Measurements from ENCODE around the gene SEMA4D. TPM values are rescaled to one million over a fixed set of nuclear protein-coding genes. Genes with fewer than 3 reads are reported as not detected.

Gene SEMA4D
- total RNA-seq, 4 donors from 2014 or later, result 1.5 to 27.8 (median 11.6) TPM

- H3K9me3 ChIP-seq, result no peaks in the 10 kb centered on the region
- no peaks in the 10 kb centered on the region for H3K36me3 ChIP-seq
- no peak overlapping the region for H3K27ac ChIP-seq
- TF ChIP-seq POLR2A (IDR thresholded peaks at IDR 0.05), result no peak
- TF ChIP-seq CTCF (IDR thresholded peaks at IDR 0.05), result no peak
- no peaks in the 10 kb centered on the region for H3K4me1 ChIP-seq
- H3K27me3 ChIP-seq, result no peaks in the 10 kb centered on the region
- H3K4me3 ChIP-seq, result no peak overlapping the region
- DNase-seq, result no peak
- intact Hi-C loops (cut with DNase I; ENCODE audit: low total_unique reads), result no loop called here
These were observed 36.6 kb downstream of the SEMA4D start for GRCh38 chr9:89461265-89461664.

GRCh38 chr9:89460551-89460950 lies 37.4 kb downstream of the SEMA4D start:
- Histone ChIP-seq H3K36me3 (no peaks in the 10 kb centered on the region), H3K27me3 (no peaks in the 10 kb centered on the region), H3K27ac (no peak overlapping the region), H3K4me3 (no peak overlapping the region), H3K9me3 (no peaks in the 10 kb centered on the region), H3K4me1 (no peaks in the 10 kb centered on the region)
- TF ChIP-seq CTCF (IDR thresholded peaks at IDR 0.05), result no peak
- DNase-seq, result no peak
- intact Hi-C loops (cut with DNase I; ENCODE audit: low total_unique reads), result no loop called here

GRCh38 chr9:89458768-89459496 lies 39.0 kb downstream of the SEMA4D start:
- intact Hi-C loops (cut with DNase I; ENCODE audit: low total_unique reads), result no loop called here
- no peaks in the 10 kb centered on the region for H3K36me3 ChIP-seq
- H3K27me3 ChIP-seq, result no peaks in the 10 kb centered on the region
- TF ChIP-seq POLR2A (IDR thresholded peaks at IDR 0.05) (no peak), CTCF (IDR thresholded peaks at IDR 0.05) (no peak)
- no peak for DNase-seq
- H3K4me1 ChIP-seq, result no peaks in the 10 kb centered on the region
- no peak overlapping the region for H3K27ac ChIP-seq
- H3K4me3 ChIP-seq, result no peak overlapping the region
- H3K9me3 ChIP-seq, result no peaks in the 10 kb centered on the region

DNA sequence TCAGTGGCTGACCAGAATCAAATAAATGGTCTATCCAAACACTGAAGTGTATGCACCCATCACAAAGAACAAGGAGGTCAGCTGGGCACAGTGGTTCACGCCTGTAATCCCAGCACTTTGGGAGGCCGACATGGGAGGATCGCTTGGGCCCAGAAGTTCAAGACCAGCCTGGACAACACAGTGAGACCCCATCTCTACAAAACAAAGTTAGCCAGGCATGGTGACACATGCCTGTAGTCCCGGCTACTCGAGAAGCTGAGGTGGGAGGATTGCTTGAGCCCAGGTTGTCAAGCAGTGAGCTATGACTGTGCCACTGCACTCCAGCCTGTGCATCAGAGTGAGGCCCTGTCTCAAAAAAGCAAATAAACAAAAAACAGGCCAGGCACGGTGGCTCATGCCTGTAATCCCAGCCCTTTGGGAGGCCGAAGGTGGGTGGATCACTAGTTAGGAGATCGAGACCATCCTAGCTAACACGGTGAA lies 40.5 kb downstream of the SEMA4D start:
- no peaks in the 10 kb centered on the region for H3K27me3 ChIP-seq
- H3K9me3 ChIP-seq, result no peaks in the 10 kb centered on the region
- no peak for TF ChIP-seq POLR2A (IDR thresholded peaks at IDR 0.05)
- TF ChIP-seq CTCF (IDR thresholded peaks at IDR 0.05), result no peak
- H3K4me1 ChIP-seq, result no peaks in the 10 kb centered on the region
- no peak overlapping the region for H3K27ac ChIP-seq
- H3K36me3 ChIP-seq, result no peaks in the 10 kb centered on the region
- DNase-seq, result no peak
- intact Hi-C loops (cut with DNase I; ENCODE audit: low total_unique reads), result no loop called here
- H3K4me3 ChIP-seq, result no peak overlapping the region

- no peaks in the 10 kb centered on the region for H3K9me3 ChIP-seq
- DNase-seq, result no peak
- intact Hi-C loops (cut with DNase I; ENCODE audit: low total_unique reads), result no loop called here
These were observed 42.5 kb downstream of the SEMA4D start for GRCh38 chr9:89455356-89455824.

More at GRCh38 chr9:89455356-89455824, 42.5 kb downstream of the SEMA4D start:
- no peaks in the 10 kb centered on the region for H3K27me3 ChIP-seq
- H3K4me1 ChIP-seq, result no peaks in the 10 kb centered on the region
- no peak for TF ChIP-seq CTCF (IDR thresholded peaks at IDR 0.05)
- H3K4me3 ChIP-seq, result no peak overlapping the region
- no peaks in the 10 kb centered on the region for H3K36me3 ChIP-seq
- no peak overlapping the region for H3K27ac ChIP-seq

All from uterus (tissue), 4 donors.